H9 (cell line): Measurements from ENCODE around the gene KEL. TPM values are rescaled to one million over a fixed set of nuclear protein-coding genes. Genes with fewer than 3 reads are reported as not detected.

Experiments used
- DNase-seq: peaks from one replicate; pipeline ENCODE4 v3.0.0-alpha.2; 2017
- H2AFZ ChIP-seq: one replicate; pipeline ENCODE4 v1.6.1; 2013; ENCODE audit warnings: mild to moderate bottlenecking, low read length, control low read depth, moderate library complexity
- H2AK5ac ChIP-seq: 2 replicates; pipeline ENCODE4 v1.6.1; 2013; ENCODE audit warnings: low read length, control low read depth, mixed read lengths; ENCODE audit not compliant: insufficient read length
- H2BK120ac ChIP-seq: one replicate; pipeline ENCODE4 v1.6.1; 2013; ENCODE audit warnings: low read depth, mild to moderate bottlenecking, low read length, control low read depth, inconsistent platforms; ENCODE audit not compliant: poor library complexity, severe bottlenecking
- H2BK12ac ChIP-seq: 2 replicates; pipeline ENCODE4 v1.6.1; 2013; ENCODE audit warnings: low read length, control low read depth, mixed read lengths, low read depth; ENCODE audit not compliant: insufficient read length
- H2BK15ac ChIP-seq: 2 replicates; pipeline ENCODE4 v1.6.1; 2013; ENCODE audit warnings: low read depth, low read length, control low read depth
- H2BK20ac ChIP-seq: one replicate; pipeline ENCODE4 v1.6.1; 2013; ENCODE audit warnings: low read depth, mild to moderate bottlenecking, low read length, control low read depth, inconsistent platforms; ENCODE audit not compliant: poor library complexity, severe bottlenecking
- H2BK5ac ChIP-seq: 2 replicates; pipeline ENCODE4 v1.6.1; 2013; ENCODE audit warnings: low read length, control low read depth, mixed read lengths; ENCODE audit not compliant: insufficient read length
- H3K14ac ChIP-seq: 2 replicates; pipeline ENCODE4 v1.6.1; 2013; ENCODE audit warnings: low read length, control low read depth; ENCODE audit not compliant: insufficient read depth
- H3K18ac ChIP-seq: 2 replicates; pipeline ENCODE4 v1.6.1; 2013; ENCODE audit warnings: low read depth, mild to moderate bottlenecking, mixed read lengths, low read length, control low read depth; ENCODE audit not compliant: insufficient read length
- H3K23ac ChIP-seq: 2 replicates; pipeline ENCODE4 v1.6.1; 2013; ENCODE audit warnings: low read length, control low read depth, mixed read lengths, low read depth; ENCODE audit not compliant: insufficient read length
- H3K23me2 ChIP-seq: 2 replicates; pipeline ENCODE4 v1.6.1; 2013; ENCODE audit warnings: low read depth, mild to moderate bottlenecking, mixed read lengths, low read length, control low read depth; ENCODE audit not compliant: insufficient read length, poor library complexity, severe bottlenecking
- H3K27ac ChIP-seq: 2 replicates; pipeline ENCODE4 v1.5.1; 2013; ENCODE audit warnings: low read length, control low read depth, mixed read lengths, low read depth; ENCODE audit not compliant: insufficient read length
- H3K27me3 ChIP-seq: 2 replicates; pipeline ENCODE4 v1.6.1; 2013; ENCODE audit warnings: low read length, control low read depth, inconsistent platforms; ENCODE audit not compliant: insufficient read depth
- H3K4ac ChIP-seq: 2 replicates; pipeline ENCODE4 v1.6.1; 2013; ENCODE audit warnings: low read depth, mild to moderate bottlenecking, control low read depth, inconsistent platforms, low read length, moderate library complexity
- H3K4me1 ChIP-seq: 2 replicates; pipeline ENCODE4 v1.6.1; 2013; ENCODE audit warnings: low read length, control low read depth, inconsistent platforms; ENCODE audit not compliant: insufficient read depth
- H3K4me2 ChIP-seq: 2 replicates; pipeline ENCODE4 v1.6.1; 2013; ENCODE audit warnings: low read length, control low read depth, mixed read lengths; ENCODE audit not compliant: insufficient read length, insufficient read depth
- H3K56ac ChIP-seq: 2 replicates; pipeline ENCODE4 v1.6.1; 2013; ENCODE audit warnings: low read depth, mild to moderate bottlenecking, mixed read lengths, low read length, control low read depth; ENCODE audit not compliant: insufficient read length
- H3K79me1 ChIP-seq: 2 replicates; pipeline ENCODE4 v1.6.1; 2013; ENCODE audit warnings: low read depth, mild to moderate bottlenecking, moderate library complexity, low read length, control low read depth, inconsistent platforms; ENCODE audit not compliant: insufficient read depth, poor library complexity, severe bottlenecking
- H3K79me2 ChIP-seq: 2 replicates; pipeline ENCODE4 v1.6.1; 2013; ENCODE audit warnings: low read length, control low read depth, inconsistent platforms; ENCODE audit not compliant: insufficient read depth
- H3K9ac ChIP-seq: 2 replicates; pipeline ENCODE4 v1.6.1; 2013; ENCODE audit warnings: low read length, control low read depth, mixed read lengths; ENCODE audit not compliant: insufficient read length; ENCODE audit errors: extremely low read depth
- H3K9me3 ChIP-seq: one replicate; pipeline ENCODE4 v1.6.1; 2013; ENCODE audit warnings: low read depth, low read length, inconsistent platforms; ENCODE audit not compliant: control insufficient read depth
- H3T11ph ChIP-seq: one replicate; pipeline ENCODE4 v1.6.1; 2013; ENCODE audit warnings: mild to moderate bottlenecking, low read length, control low read depth, inconsistent platforms
- H4K20me1 ChIP-seq: one replicate; pipeline ENCODE4 v1.6.1; 2013; ENCODE audit not compliant: control insufficient read depth, insufficient read length, insufficient read depth
- H4K5ac ChIP-seq: 2 replicates; pipeline ENCODE4 v1.6.1; 2013; ENCODE audit warnings: low read depth, mild to moderate bottlenecking, mixed read lengths, low read length, control low read depth; ENCODE audit not compliant: insufficient read length
- H4K8ac ChIP-seq: replicated peaks from 2 replicates; pipeline ENCODE4 v1.6.1; 2013; ENCODE audit warnings: low read length, control low read depth, mixed read lengths, low read depth; ENCODE audit not compliant: insufficient read length
- H4K91ac ChIP-seq: 2 replicates; pipeline ENCODE4 v1.6.1; 2013; ENCODE audit warnings: low read depth, mild to moderate bottlenecking, moderate library complexity, mixed read lengths, low read length, control low read depth; ENCODE audit not compliant: insufficient read length
- H3K27ac Mint-ChIP-seq, 3 experiments: 2 replicates in 2 of 3; 3 replicates in 1 of 3; pipeline ENCODE4 v1.8.0; 2020 to 2021; ENCODE audit warnings: mixed read lengths in 3 of 3, mild to moderate bottlenecking in 1 of 3, moderate library complexity in 1 of 3
- H3K27me3 Mint-ChIP-seq: 2 replicates; pipeline ENCODE4 v1.8.0; 2021; ENCODE audit warnings: low read depth, mild to moderate bottlenecking, moderate library complexity, mixed read lengths
- H3K36me3 Mint-ChIP-seq, 3 experiments: 2 replicates in 2 of 3; 3 replicates in 1 of 3; pipeline ENCODE4 v1.8.0; 2020 to 2021; ENCODE audit warnings: low read depth in 3 of 3, mixed read lengths in 3 of 3; ENCODE audit not compliant: insufficient read depth in 1 of 3
- H3K4me1 Mint-ChIP-seq, 2 experiments: 2 replicates each; pipeline ENCODE4 v1.8.0; 2020; ENCODE audit warnings: mixed read lengths in 2 of 2
- H3K4me3 Mint-ChIP-seq, 2 experiments: 2 replicates in 1 of 2; 3 replicates in 1 of 2; pipeline ENCODE4 v1.8.0; 2020 to 2021; ENCODE audit warnings: mild to moderate bottlenecking in 2 of 2, mixed read lengths in 2 of 2, moderate library complexity in 1 of 2
- H3K9me3 Mint-ChIP-seq, 2 experiments: 2 replicates in 1 of 2; 3 replicates in 1 of 2; pipeline ENCODE4 v1.8.0; 2020; ENCODE audit warnings: mild to moderate bottlenecking in 2 of 2, mixed read lengths in 2 of 2, moderate library complexity in 1 of 2
- WGBS: extraction: QIAGEN DNeasy Blood & Tissue Kit; methylation state at CpG from one replicate; pipeline ENCODE4 v1.1.7; 2013; ENCODE audit warnings: missing lambda C conversion rate, low lambda C conversion rate, mixed read lengths; ENCODE audit not compliant: insufficient read length; ENCODE audit errors: extremely low coverage; 5-methylcytosine and 5-hydroxymethylcytosine counted together
- total RNA-seq: library from RNA; stranded (reverse); gene quantifications from 2 replicates; pipeline ENCODE4 v1.2.1, GENCODE V29; 2021
- TF ChIP-seq, protein P1 (sequence below): fragments of 200-600 bp; sonication (generic); conservative IDR thresholded peaks from 3 replicates; pipeline ENCODE4 v1.8.0; 2021; ENCODE audit warnings: antibody characterized with exemption, mild to moderate bottlenecking

KEL gene
- total RNA-seq, 1 experiment from 2014 or later: 1.5 TPM

DNA sequence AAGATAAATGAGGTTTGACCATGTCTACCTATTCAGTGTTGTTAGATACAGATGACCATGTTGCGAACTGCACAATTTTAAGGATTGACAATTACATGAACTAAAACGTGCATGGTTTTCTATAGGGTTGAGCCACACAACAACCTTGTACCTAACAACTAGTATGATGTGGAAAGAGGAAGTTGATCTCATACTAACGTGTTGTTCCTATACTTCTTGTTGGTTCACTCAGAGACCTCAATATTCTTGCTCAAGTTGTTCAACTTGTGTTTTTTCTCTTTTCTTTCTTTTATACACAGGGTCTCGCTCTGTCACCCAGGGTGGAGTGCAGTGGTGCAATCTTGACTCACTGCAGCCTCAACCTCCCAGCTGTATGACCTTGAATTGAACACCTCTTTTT, 6.1 kb upstream of the KEL start:
- no peak overlapping the region for H4K91ac ChIP-seq
- H3K79me1 ChIP-seq: no peaks in the 10 kb centered on the region
- no peak overlapping the region for H2BK120ac ChIP-seq
- no peaks in the 10 kb centered on the region for H4K20me1 ChIP-seq
- no peaks in the 10 kb centered on the region for H3K79me2 ChIP-seq
- H3T11ph ChIP-seq: no peak overlapping the region
- no peaks in the 10 kb centered on the region for H3K9me3 ChIP-seq
- H2AK5ac ChIP-seq: no peak overlapping the region
- no peak overlapping the region for H2BK12ac ChIP-seq
- no peak overlapping the region for H3K4ac ChIP-seq
- H2BK15ac ChIP-seq: no peak overlapping the region
- no peaks in the 10 kb centered on the region for H3K23me2 ChIP-seq
- H3K27ac ChIP-seq: no peak overlapping the region
- H3K27ac Mint-ChIP-seq: no peak overlapping the region
- no peak overlapping the region for H2AFZ ChIP-seq
- no CpG with 5 or more reads among the region's 4 CpGs for WGBS
- H3K18ac ChIP-seq: no peak overlapping the region
- TF ChIP-seq, protein P1, sequence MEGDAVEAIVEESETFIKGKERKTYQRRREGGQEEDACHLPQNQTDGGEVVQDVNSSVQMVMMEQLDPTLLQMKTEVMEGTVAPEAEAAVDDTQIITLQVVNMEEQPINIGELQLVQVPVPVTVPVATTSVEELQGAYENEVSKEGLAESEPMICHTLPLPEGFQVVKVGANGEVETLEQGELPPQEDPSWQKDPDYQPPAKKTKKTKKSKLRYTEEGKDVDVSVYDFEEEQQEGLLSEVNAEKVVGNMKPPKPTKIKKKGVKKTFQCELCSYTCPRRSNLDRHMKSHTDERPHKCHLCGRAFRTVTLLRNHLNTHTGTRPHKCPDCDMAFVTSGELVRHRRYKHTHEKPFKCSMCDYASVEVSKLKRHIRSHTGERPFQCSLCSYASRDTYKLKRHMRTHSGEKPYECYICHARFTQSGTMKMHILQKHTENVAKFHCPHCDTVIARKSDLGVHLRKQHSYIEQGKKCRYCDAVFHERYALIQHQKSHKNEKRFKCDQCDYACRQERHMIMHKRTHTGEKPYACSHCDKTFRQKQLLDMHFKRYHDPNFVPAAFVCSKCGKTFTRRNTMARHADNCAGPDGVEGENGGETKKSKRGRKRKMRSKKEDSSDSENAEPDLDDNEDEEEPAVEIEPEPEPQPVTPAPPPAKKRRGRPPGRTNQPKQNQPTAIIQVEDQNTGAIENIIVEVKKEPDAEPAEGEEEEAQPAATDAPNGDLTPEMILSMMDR: no peak
- no peak overlapping the region for H4K8ac ChIP-seq
- H3K4me1 Mint-ChIP-seq: peaks cover under 1 to 6% of the 10 kb centered on the region in 2 experiments
- no peak overlapping the region for H2BK20ac ChIP-seq
- H3K4me1 ChIP-seq: no peaks in the 10 kb centered on the region
- H3K27me3 ChIP-seq: no peaks in the 10 kb centered on the region
- 0 out of 5 replicates have a peak, but pooled peaks cover 0 to 2% of the 10 kb centered on the region in 2 experiments for H3K9me3 Mint-ChIP-seq
- no peaks in the 10 kb centered on the region; the same call in none of the 2 replicates for H3K27me3 Mint-ChIP-seq
- no peak overlapping the region for H3K4me2 ChIP-seq
- H3K4me3 Mint-ChIP-seq: no peak overlapping the region
- no peak overlapping the region for H2BK5ac ChIP-seq
- H3K56ac ChIP-seq: no peak overlapping the region
- H3K23ac ChIP-seq: no peak overlapping the region
- no peak overlapping the region for H4K5ac ChIP-seq
- no peak overlapping the region for H3K14ac ChIP-seq
- no peak for DNase-seq
- no peaks in the 10 kb centered on the region for H3K36me3 Mint-ChIP-seq
- no peak overlapping the region for H3K9ac ChIP-seq
